Fibroblast of pulmonary artery (primary cell): ENCODE data around the gene SMIM13.

ENCODE experiments used
- DNase-seq: peaks from one replicate; pipeline ENCODE4 v3.0.0-alpha.2; 2010; ENCODE audit warnings: low read depth
- H3K4me3 ChIP-seq: replicated peaks from 2 replicates; pipeline ENCODE4 v1.5.1; 2011; ENCODE audit warnings: low read depth, mild to moderate bottlenecking, control low read depth, low read length, moderate library complexity
- CTCF ChIP-seq: IDR thresholded peaks from 2 replicates; pipeline ENCODE4 v1.5.1; 2011; ENCODE audit warnings: mild to moderate bottlenecking, control low read depth, low read length, inconsistent platforms; ENCODE audit errors: missing control alignments

The SMIM13 gene

GRCh38 chr6:11121851-11122250 lies 28.2 kb downstream of the SMIM13 start:
- TF ChIP-seq CTCF, result no peak
- no peak for DNase-seq

GRCh38 chr6:11122380-11122779 lies 28.7 kb downstream of the SMIM13 start:
- no peak overlapping the region for H3K4me3 ChIP-seq
- no peak for TF ChIP-seq CTCF
- no peak for DNase-seq

More at GRCh38 chr6:11121851-11122250, 28.2 kb downstream of the SMIM13 start:
- no peak overlapping the region for H3K4me3 ChIP-seq

DNA sequence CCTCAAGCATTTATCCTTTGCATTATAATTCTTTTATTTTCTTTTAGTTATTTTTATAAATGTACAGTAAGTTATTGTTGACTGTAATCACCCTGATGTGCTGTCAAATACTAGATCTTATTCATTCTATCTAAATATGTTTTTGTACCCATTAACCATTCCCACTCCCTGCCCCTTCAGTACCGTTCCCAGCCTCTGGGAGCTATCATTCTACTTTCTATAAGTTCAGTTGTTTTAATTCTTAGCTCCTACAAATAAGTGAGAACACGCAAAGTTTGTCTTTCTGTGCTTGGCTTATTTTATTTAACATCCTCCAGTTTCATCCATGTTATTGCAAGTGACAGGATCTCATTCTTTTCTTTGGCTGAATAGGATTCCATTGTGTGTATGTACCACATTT lies 30.3 kb downstream of the SMIM13 start:
- no peak for DNase-seq
- no peak overlapping the region for H3K4me3 ChIP-seq
- peak; percentile 18 for TF ChIP-seq CTCF

- no peak for TF ChIP-seq CTCF
- no peak for DNase-seq
- no peak overlapping the region for H3K4me3 ChIP-seq
Measured at GRCh38 chr6:11126876-11127275, 33.2 kb downstream of the SMIM13 start.

GRCh38 chr6:11128608-11129007 lies 35.0 kb downstream of the SMIM13 start:
- no peak for DNase-seq
- H3K4me3 ChIP-seq, result no peak overlapping the region
- TF ChIP-seq CTCF, result no peak

DNA sequence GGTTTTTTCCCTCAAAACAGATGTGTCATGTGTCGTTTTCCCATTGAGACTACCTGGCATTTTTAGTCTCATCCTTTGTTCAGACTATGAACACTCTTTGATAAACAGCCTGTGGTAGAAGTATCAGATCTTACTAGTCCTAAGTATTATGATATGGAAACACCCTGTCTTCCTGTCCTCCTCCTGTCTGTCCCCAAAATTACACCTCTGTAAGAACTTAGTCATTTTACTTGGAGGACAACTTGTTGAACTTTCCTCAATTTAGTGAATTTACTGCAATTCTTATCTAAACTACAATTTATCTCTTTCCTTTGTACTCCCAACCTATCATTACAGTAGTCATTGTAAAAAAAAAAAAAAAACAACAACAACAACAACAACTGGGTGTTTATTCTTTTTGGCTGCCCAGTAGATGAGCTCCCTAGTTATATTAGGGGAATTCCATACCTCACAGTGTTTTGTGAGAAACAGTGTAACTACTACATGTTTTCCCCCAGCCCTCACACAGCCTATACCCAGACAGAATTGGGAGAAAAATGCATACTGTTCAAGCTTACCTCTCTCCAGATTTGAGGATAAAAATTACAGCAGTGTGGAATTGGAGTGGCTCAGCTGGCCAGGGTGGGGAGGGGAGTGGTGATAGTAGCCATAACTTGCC lies 36.4 kb downstream of the SMIM13 start:
- DNase-seq, result no peak
- H3K4me3 ChIP-seq, result no peak overlapping the region
- TF ChIP-seq CTCF, result no peak

DNA sequence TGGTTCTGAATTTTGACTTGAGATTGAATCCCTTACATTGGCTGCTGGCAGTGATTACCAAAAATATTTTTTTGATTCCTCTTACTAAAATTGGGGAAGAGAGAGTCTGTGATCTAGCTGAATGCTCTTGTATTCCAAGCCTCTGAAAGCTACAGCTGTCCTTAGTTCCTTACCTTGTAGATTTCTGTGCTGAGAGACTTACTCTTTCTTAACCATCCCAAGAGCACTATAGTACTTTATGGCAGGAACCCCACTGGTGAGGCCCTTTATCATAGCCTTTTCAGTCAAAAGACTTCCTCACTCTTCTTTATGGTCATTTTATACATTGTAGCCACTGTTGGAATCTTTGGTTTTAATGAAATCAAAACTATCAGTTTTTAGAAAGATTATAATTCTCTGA lies 37.0 kb downstream of the SMIM13 start:
- no peak overlapping the region for H3K4me3 ChIP-seq
- no peak for DNase-seq
- no peak for TF ChIP-seq CTCF
